ENCODE measurements around the gene BPIFB3.

BPIFB3 gene

DNA sequence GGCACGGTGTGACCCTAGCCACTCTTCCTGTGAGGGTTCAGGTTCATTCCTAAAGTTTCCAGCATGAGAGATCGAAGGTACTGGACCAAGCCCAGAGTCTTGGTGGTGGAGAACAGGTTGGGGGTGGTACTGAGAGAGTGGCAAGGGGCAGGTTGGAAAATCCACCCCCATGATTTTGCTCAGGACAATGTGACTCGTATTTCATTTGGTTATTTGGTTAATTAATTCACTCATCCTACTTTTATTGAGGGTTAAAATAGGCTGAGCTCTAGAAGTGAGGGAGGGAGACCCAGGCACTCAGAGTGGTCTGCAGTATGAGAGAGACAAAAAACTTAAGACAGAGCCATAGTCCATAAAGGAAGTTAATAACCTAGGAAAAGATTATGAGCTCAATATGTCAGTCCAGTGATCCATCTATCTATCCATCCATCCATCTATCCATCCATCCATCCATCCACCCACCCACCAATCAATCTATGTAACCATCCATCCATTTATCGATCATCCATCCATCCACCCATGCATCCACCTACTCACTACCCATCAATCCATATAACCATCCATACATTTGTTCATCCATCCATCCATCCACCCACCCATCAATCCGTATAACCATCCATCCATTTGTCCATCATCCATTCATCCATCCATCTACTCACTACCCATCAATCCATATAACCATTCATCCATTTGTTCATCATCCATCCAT, 28.9 kb upstream of the BPIFB3 start:
- TF ChIP-seq, protein P1, sequence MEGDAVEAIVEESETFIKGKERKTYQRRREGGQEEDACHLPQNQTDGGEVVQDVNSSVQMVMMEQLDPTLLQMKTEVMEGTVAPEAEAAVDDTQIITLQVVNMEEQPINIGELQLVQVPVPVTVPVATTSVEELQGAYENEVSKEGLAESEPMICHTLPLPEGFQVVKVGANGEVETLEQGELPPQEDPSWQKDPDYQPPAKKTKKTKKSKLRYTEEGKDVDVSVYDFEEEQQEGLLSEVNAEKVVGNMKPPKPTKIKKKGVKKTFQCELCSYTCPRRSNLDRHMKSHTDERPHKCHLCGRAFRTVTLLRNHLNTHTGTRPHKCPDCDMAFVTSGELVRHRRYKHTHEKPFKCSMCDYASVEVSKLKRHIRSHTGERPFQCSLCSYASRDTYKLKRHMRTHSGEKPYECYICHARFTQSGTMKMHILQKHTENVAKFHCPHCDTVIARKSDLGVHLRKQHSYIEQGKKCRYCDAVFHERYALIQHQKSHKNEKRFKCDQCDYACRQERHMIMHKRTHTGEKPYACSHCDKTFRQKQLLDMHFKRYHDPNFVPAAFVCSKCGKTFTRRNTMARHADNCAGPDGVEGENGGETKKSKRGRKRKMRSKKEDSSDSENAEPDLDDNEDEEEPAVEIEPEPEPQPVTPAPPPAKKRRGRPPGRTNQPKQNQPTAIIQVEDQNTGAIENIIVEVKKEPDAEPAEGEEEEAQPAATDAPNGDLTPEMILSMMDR (IDR thresholded peaks at IDR 0.05) = no peak

DNA sequence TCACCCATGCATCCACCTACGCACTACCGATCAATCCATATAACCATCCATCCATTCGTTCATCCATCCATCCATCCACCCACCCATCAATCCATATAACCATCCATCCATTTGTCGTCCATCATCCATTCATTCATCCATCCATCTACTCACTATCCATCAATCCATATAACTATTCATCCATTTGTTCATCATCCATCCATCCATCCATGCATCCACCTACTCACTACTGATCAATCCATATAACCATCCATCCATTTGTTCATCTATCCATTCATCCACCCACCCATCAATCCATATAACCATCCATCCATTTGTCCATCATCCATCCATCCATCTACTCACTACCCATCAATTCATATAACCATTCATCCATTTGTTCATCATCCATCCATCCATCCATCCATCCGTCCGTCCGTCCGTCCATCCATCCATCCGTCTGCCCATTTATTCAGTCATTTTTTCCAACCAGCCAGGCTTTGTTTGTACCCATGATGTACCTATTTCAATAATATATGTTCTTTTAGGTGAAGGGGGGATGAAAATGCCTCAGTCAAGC, 28.3 kb upstream of the BPIFB3 start:
- TF ChIP-seq, protein P1 (IDR thresholded peaks at IDR 0.05) = no peak

DNA sequence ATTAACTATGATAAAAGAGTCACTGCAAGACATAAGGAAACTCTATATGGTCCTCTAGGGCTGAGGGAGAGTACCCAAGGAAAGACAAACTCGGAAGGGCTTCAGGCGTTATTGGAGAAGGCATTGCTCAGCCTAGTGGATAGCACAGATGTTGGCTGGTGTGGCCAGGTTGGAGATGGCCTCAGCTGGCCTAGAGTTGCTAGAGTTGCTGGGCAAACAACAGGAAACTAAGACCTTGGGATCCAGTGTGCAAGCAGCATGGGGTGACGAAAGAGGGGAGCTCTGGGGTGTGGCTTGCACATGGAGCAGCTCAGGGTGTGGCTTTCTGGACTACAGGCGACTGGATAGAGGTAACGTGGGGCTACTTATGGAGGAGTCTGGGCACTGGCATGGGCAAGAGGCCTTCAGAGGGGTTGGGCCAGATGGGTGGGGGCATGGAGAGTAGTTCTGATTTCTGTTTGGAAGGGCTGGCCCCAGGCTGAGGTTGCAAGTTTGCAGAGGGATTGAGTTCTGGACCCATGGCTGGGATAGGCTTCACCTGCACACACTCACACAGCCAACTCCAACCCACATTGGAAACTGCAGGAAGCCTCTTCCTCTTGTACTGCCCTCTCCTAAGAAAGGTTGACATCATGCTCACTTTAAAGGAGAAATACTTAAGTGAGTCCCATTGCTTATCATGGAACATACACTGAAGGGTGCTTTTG, 27.5 kb upstream of the BPIFB3 start:
- TF ChIP-seq, protein P1 (IDR thresholded peaks at IDR 0.05) = no peak

DNA sequence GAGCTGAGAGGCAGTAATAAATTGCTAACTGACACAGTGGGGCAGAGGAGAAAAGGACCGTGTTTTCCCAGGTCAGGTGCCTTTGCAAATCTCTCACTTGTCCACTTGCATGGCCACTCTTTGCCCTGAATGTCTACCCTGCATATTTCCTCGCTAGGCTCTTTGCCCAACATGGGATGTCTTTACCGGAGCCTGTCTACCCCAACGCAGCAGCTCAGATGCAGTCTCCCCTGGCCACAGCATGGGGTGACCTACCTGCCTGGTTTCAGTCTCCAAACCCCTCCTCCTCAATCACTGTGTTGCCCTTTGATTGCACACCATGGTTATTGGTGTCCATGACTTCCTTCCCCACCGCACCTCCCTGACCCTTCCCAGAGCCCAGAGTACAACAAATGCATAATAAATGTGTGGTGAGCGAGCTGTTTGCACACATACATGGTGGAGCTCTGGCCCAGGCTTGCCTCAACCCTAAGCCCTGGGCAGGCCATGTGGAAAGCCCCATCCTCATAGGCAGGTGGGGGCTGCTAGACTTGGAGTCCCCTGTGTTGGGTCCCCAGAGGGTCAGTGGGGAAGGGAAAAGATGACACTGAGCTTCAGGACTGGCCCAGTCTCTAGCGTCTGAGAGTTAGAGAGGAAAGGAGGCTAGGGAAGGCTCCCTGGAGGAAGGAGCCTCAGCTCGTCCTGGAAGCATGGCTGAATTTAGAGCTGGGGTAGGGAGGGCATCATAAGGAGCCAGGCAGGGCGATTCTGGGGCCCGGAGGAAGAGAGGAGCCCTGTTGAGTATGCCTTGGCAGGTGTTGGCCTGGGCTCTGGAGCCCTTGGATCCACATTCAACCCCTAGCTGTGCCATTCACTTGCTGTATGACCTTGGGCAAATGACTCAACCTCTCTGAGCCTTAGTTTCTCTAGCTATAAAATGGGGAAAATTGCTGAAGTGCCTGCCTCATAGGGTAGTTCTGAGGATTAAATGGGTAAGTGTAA, 26.6 kb upstream of the BPIFB3 start:
- TF ChIP-seq, protein P1 (IDR thresholded peaks at IDR 0.05) = no peak

DNA sequence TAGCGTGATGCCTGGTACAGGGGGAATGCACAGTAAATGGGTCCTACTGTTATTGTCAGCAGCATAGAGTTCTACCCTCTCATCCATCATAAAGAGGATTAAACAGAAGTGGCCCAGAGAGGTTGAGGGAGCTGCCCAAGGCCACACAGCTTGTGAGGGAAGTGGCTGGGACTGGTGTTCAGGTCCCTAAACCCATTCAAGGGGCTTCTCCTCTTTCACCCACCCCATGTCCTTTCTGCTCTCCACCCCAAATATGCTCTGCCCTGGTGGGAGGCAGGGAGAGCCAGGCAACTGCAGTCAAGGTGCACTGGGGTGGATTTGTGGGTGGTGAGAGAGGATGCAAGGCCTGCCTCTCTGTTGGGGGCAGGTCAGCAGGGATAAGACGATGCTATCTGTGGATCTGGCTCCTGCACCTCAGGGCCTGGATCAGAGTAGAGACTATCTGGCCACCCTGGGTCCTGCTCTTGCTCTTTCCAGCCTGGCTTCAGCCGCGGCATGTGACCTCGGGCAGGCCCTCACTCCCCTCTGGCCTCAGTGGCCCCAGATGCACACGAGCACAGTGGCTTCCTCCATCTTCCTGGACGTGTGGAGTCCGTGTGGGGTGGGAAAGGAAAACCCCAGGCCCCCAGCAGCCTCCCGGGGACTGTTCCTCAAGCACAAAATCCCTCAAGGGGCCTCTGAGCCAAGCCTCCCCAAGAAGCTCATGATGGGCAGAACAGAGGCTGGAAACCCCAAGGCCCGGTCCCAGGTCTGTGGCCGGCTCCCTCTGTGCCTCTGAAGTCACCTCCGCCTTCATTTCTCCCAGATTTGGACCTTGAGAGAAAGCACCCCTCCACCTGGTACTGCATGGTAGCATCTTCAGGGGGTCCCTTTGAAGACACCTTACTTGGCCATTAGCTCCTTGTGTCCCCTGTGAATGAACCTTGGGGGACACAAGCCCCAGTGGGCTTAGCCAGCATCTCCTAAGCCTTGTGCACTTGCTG, 25.6 kb upstream of the BPIFB3 start:
- TF ChIP-seq, protein P1 (IDR thresholded peaks at IDR 0.05) = no peak

DNA sequence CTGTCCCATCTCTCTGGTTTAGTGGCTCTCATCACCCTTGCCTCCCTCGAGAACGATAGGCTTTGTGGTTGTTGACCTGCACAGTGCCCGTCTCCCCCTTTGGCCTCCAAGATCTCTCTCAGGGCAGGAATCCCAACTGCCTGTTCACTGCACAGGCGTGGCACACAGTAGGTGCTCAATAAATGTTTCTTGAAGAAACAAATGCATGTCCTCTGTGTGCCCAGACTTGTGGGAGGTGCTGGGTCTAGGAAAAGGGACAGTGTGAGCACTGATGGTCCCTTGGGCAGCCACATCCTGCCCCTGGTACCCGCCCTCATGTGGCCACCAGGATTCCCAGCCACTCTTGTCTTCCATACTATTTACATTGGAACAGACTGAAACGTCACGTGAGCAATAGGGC, 24.8 kb upstream of the BPIFB3 start:
- TF ChIP-seq, protein P1 (IDR thresholded peaks at IDR 0.05) = no peak
